Left forelimb (tissue), 1 donor: Measurements from ENCODE around the gene GZMM.
"Not testable (repeated sequence)": the region's sequence is repeated elsewhere in the genome, so short reads cannot be mapped to it uniquely, and the experiment has no call there.

Experiments used
- DNase-seq: peaks from one replicate; pipeline ENCODE4 v3.0.0-alpha.2; 2018; ENCODE audit warnings: low spot score

The GZMM gene

GRCh38 chr19:583198-583967, 39.5 kb downstream of the GZMM start:
- DNase-seq = no peak

DNA sequence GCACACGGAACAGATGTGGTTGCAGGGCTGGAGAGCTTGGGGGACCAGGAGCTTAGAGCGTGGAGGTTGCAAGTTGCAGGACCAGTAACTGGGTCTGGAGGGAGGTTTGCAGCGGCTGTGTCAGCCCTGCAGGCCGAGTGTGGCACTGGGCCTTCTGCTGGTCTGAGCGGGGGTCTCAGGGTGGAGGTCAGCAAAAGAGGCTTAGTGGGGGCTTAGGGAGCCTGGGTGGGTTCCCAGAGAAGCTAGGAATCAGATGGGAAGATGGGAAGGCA, 40.1 kb downstream of the GZMM start:
- DNase-seq = no peak

DNA sequence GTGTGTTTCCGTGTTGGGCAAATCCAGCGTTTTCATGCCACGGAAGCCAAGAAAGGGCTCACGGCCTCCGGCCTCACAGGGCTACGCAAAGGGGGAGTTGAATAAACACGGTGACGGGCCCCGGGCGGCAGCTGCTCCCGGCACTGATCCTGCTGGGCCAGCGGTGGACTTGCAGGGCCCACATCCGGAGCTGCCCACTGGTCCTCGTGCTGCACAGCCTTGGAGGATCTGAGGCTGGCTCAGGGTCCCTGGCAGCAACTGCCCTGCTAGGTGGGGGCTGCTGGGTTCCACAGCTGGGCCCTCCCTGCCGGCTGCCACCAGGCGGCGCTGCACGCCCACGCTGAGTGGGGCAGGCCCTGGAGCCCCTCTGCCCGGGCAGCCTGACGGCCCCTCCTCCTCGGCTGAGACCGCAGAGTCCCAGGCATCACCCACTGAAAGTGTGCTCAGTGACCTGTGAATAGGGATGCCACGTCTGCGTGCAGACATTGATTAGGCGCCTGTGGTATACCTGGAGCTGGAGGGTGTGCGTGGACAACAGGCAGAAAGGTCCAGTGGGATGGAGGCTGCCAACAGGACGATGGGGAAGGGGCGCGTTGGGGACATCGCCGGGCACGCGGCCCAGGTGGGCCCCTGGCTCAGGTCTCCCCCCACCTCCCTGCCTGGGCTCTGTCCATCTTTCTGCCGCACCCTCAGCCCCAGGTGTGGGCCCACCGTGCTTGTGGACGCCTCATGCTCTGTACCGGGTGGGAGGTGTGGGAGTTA, 40.6 kb downstream of the GZMM start:
- DNase-seq = no peak

GRCh38 chr19:585146-585545, 41.3 kb downstream of the GZMM start:
- not testable (repeated sequence) for DNase-seq

GRCh38 chr19:585551-586110, 41.8 kb downstream of the GZMM start:
- DNase-seq = no peak

DNA sequence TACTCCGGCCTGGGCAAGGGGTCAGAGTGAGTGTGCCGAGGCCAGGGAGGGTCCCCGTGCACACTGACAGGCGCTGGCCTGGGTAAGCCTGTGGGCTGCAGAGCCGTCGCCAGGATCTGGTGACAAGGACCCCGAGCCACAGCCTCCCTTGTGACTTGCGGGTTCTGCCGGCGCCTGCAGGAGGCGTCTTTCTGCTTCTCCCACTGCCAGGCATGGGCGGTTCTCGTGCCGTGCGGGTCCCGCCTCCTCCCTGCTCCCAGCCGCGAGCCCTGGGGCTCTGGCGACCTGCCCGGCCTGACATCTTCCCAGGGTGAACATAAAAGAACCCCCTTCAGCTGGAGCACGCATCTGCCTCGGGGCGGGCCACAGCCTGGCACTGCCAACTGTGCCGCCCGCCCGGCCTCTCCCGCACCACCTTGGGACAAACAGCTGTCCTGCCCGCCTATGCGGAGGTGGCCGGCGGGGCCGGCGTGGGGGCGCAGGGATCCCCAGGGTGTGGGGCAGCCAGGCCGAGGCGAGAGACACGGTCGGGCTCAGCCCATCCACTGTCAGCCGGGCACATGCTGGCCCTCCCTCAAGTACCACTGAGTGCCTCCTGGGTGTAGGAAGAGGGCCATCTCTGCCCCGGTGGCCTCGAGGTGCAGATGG, 44.4 kb downstream of the GZMM start:
- DNase-seq = no peak

DNA sequence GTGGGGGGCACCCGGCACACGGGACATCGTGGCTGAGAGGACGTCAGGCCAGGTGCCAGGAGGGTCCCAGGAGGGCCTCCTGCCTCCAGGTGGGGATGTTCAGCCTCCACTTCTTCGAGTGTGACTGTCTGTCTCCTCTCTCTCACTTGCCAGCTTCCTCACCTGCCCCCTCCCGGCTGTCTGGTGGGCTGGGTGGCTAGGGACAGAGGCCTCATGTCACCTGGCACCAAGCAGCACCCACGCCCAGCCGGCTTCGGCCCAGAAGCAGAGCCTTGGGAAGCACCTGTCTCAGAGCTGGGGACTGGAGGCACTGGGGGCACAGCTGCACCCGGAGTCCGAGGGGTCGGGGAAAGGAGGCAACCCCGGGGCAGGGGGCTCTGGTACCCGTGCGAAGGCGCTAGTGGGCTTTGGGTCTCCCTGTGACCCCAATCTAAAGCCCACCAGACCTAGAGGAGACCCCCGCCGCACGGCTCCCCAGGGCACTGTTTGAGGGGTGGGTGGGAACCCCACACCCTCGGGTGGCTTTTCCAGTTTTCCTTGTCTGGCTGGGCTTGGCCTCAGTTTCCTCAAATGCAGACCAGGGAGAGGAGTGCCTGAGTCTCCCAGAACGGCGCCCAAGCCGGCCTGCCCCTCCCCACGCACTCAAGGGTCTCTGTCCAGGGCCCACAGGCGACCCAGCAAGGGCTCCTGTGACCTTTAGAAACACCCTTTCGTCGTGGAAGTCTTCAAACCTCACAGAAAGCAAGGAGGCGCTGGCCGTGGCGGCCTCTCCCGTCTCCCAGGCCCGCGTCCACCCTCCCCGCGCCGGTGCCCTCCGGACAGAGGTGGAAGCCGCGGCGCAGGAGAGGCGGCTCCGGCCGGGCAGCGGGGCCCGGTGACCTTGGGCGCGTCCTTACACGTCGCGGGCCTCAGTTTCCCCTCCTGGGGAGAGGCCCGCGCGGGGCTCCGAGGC, 45.2 kb downstream of the GZMM start:
- no peak for DNase-seq

DNA sequence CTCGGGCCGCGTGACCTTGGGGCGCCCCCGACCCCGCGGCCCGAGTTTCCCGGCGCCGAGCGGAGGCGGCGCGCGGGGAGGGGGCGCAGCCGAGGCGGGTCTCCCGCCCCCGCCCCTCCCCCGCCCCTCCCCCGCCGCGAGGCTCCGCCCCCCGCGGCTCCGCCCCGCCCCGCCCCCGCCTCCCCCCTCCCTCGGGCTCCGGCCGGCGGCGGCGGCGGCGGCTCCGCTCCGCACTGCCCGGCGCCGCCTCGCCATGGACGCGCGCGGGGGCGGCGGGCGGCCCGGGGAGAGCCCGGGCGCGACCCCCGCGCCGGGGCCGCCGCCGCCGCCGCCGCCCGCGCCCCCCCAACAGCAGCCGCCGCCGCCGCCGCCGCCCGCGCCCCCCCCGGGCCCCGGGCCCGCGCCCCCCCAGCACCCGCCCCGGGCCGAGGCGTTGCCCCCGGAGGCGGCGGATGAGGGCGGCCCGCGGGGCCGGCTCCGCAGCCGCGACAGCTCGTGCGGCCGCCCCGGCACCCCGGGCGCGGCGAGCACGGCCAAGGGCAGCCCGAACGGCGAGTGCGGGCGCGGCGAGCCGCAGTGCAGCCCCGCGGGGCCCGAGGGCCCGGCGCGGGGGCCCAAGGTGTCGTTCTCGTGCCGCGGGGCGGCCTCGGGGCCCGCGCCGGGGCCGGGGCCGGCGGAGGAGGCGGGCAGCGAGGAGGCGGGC, 46.0 kb downstream of the GZMM start, which contains the start of gene HCN2:
Gene HCN2 (plus strand): TSS at position 189 of the 703 bp plus-strand sequence. CDS start 65 bp downstream, at position 254.
- DNase-seq = no peak

GRCh38 chr19:590396-590745, 46.5 kb downstream of the GZMM start:
- no peak for DNase-seq

- DNase-seq = no peak
Measured at GRCh38 chr19:590750-591098, 46.9 kb downstream of the GZMM start.

DNA sequence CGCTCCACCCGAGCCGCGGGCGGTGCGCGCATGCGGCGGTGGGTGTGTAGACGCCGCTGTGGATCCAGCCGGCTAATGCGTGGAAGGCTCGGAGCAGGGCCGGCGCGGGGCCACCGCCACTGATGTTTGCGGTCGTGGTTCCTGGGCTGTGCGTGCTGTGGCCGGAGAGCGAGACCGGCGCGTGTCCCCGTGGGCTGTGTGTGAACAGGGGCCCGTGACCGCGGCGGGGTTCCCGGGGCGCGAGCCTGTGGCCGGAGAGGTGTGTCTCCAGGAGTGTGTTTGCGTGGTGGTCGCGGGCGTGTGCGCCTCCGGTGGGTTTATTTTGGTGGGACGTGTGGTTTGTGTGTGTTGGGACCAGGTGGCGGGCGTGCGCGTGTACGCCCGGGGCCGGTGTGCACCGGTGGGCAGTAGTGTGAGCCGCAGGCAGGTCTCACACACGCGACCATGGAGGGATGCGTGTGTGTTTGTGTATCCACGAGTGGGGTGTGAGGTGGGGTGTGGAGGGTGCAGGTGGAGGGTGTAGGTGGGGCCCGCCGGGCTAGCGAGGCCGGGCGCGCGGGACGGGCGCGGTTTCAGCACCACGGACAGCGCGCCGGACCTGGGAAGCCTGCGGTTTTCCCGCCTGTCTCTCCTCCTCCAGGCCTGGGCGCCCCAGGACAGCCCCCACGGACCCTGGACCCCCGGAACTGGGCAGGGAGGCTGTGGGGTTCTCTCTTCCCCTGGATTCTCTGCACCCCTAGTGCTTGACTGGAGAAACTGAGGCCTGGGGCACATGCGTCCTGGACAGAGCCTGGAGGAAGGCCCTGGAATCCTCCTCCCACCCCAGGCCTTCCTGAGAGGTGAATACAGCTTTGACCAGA, 47.5 kb downstream of the GZMM start:
- DNase-seq = no peak

DNA sequence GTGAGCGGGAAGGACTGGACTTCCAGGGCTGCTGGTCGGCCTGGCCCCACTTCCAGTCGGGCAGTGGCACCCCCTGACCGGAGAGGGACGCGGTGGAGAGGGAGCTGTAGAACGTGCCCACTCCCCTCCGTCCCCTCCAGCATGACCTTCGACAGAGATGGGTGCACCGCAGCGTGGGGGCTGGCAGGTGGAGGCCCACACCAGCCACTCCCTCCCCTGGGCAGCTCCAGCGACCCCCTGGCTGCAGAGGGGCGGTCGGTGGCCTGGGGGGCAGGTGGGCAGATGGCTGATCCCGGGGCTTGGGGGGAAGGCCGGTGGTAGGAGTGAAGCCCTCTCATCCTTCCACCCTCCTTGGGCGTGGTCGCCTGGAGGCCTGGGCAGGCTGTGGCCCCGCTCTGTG, 48.2 kb downstream of the GZMM start:
- DNase-seq = no peak

DNA sequence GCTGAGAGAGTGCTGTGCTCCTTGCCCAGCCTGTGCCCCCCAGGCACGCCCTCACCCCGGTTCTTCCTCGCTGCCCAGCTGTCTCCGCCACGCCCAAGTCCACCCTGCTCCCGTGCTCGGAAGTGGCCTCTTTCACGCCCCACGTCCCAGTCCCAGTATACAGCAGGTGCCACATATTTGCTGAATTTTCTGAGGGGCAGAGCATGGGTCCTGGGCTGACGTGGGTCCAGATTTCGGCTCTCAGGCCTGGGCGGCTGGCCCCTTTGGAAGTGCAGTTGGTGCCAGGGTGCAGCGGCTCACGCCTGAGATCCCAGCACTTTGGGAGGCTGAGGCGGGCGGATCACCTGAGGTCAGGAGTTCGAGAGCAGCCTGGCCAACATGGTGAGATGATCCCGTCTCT, 49.2 kb downstream of the GZMM start:
- DNase-seq = no peak

DNA sequence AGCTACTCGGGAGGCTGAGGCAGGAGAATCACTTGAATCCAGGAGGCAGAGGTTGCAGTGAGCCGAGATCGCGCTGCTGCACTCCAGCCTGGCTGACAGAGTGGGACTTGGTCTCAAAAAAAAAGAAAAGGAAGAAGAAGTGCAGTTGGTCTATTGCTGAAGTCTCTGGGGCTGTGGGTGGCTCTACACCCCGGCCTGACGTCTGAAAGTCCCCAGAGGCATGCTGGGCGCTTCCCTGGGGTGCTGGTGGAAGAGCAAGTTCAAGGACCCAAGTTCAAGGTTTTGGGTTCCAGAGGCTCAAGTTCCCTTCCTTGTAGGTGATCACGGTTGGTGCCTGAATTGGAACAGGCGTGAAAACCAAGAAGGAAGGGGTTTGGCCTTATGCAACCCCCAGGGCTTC, 49.7 kb downstream of the GZMM start:
- DNase-seq = no peak

GRCh38 chr19:594265-594870, 50.5 kb downstream of the GZMM start:
- no peak for DNase-seq

DNA sequence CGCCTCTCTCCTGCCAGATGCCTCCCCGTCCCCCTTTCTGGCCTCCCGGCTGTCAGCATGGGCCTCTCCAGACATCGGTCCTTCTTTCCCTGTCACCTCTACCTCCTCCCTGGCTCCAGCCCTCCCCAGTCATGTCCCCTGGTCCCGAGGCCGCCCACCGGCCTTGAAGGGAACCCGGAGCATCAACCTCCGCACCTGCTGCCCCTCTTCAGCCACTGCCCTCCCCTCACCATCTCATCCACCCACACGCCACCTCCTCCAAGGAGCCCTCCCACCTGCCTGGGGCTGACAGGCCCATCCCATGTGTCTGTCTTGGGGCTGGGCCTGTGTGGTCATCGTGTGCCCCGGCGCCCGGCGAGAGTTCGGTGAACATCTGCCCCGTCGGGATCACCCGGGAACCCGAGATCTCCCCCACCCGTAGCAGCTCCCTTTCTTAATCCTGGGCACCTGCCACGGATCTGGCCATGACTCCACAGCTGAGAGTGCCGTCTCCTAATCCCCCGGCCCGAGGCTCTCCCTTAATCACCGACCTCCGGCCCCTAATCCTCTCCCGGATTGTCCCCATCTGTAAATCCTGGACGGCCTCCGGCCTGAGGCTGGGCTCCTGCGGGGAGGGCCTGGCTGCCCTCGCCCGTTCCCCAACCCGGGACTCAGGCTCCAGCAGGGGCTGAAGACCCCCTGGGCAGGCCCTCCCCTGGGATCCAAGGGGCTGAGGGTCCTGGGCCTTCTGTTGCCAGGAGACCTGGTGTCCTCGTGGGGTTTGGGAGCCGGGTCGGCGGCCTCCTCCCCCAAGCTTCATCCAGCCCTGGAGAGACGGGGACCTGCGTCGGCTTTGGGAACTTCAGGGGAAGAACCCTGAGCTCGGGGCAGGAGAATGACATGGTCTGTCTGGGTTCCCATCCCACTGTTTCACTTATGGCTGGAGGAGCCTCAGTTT, 51.7 kb downstream of the GZMM start:
- DNase-seq = no peak

GRCh38 chr19:596263-596655, 52.4 kb downstream of the GZMM start:
- DNase-seq = no peak

DNA sequence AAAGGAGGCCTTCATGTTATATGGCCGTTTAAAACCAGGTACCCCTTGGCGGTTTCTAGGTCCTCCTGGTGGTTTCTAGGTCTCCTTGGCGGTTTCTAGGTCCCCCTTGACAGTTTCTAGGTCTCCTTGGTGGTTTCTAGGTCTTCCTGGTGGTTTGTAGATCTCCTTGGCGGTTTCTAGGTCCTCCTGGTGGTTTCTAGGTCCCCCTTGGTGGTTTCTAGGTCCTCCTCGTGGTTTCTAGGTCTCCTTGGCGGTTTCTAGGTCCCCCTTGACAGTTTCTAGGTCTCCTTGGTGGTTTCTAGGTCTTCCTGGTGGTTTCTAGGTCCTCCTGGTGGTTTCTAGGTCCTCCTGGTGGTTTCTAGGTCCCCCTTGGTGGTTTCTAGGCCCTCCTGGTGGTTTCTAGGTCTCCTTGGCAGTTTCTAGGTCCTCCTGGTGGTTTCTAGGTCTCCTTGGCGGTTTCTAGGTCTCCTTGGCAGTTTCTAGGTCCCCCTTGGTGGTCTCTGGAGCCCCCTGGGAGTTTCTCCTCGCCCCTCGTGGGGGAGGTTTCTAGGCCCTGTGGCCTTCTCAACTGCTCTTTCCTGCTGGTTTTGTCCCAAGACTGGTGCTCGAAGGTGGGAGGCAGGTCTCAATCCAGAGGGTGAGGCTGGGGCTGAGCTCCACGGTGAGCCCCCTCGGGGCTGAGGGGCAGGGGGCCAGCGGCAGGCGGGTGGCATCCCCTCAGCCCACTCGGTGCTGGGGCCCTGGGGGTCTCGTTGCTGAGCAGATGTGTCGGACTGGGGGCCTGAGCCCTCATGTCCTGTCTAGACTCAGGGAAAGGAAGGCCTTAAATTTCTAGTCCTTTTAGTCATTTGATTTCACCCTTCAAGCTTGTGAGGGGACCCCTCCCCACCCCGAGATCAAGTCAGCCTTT, 53.8 kb downstream of the GZMM start:
- no peak for DNase-seq
